ENCODE data around the gene BIRC2.

GRCh38 chr11:102420547-102420946 lies 73.5 kb downstream of the BIRC2 start:
- TF ChIP-seq CTCF (optimal IDR thresholded peaks at IDR 0.05 in 1 of 3, IDR thresholded peaks at IDR 0.05 in 1 of 3, conservative IDR thresholded peaks at IDR 0.05 in 1 of 3; ENCODE audit: extremely low read depth in 1 of 3, insufficient read depth in 2 of 3, low read length in 3 of 3) (no peak), EZH2 (IDR thresholded peaks at IDR 0.05; ENCODE audit: low read length) (no peak)
